ENCODE results near the gene SPOUT1. TPM values are rescaled to one million over a fixed set of nuclear protein-coding genes. Genes with fewer than 3 reads are reported as not detected.
"Not testable (repeated sequence)": the region's sequence is repeated elsewhere in the genome, so short reads cannot be mapped to it uniquely, and the experiment has no call there.

The SPOUT1 gene, protein sequence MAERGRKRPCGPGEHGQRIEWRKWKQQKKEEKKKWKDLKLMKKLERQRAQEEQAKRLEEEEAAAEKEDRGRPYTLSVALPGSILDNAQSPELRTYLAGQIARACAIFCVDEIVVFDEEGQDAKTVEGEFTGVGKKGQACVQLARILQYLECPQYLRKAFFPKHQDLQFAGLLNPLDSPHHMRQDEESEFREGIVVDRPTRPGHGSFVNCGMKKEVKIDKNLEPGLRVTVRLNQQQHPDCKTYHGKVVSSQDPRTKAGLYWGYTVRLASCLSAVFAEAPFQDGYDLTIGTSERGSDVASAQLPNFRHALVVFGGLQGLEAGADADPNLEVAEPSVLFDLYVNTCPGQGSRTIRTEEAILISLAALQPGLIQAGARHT
- 10 to 100 TPM; 18.5 to 20.9 TPM for total RNA-seq
- long read RNA-seq, full-length matches to known transcripts = 21 of 29 reads
- long read RNA-seq, partial matches to known transcripts = 2 of 29 reads
- long read RNA-seq, other reads (novel, unspliced or antisense) = 6 of 29 reads

DNA sequence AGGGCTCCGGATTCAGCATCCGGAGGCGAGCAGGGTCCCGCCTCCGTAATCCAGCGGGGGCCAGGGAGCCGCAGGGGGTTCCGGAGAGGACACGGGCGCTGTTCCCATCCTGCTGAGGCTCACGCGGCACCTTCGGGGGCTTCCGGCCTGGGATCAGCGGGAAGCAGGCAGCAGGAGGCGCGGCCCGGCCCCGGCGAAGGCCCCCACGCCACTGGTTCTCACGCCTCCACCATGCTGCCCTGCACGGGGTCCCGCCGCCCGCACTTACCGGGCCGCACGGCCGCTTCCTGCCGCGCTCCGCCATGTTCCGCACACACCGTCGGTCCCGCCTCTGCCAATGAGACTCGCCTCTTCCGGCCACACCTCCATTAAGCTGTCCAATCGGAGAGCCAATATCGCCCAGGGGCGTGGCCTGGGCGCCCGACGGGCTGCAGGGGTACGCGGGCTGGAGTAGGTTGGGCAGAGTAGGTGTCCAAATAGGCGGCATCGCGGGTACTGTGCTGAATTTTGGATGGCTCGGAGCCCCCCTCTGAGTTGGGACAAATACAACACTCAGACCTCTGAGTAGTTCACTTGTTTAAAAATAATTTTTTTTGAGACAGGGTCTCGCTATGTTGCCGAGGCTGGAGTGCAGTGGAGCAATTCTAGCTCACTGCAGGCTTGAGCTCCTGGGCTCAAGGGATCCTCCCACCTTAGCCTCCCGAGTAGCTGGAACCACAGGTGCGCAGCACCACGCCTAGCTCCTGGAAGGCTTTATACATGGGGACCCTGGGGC lies at the start of gene SPOUT1:
SPOUT1 (minus strand) TSS at position 318 of the 775 bp plus-strand sequence; CDS start at position 304, 14 bp downstream.
- peak; percentile 94 for DNase-seq
- ATAC-seq = peak; percentile 99 to 100
- intact Hi-C loops (cut with DNase I) = no loop called here

DNA sequence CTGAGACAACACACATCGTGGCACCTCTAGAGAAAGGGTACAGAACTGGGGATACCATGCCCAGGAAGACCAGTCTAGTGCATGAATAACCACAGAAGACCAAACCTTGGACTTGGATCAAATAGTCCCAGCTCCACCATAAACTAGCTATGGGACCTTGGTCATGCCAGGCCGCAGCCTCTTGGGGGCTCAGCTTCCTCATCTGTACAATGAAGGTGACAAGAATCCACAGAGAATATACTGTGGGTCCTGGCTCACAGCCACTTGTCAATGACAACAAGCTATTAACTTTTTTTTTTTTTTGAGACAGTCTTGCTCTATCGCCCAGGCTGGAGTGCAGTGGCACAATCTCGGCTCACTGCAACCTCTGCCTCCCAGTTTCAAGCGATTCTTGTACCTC lies 48.3 kb upstream of the SPOUT1 start:
- DNase-seq (no peak), ATAC-seq (no peak)
- intact Hi-C loops (cut with DNase I) = no loop called here

DNA sequence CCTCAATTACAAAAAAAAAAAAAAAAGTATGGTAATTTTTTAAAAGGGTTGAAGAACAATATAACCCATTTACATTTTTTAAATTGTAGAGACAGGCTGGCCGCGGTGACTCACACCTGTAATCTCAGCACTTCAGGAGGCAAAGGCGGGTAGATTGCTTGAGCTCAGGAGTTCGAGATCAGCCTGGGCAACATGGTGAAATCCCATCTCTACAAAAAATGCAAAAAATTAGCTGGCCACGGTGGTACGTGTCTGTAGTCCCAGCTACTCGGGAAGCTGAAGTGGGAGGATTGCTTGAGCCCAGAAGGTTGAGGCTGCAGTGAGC lies 41.3 kb upstream of the SPOUT1 start:
- DNase-seq; ATAC-seq; intact Hi-C loops (cut with DNase I): not testable (repeated sequence)

DNA sequence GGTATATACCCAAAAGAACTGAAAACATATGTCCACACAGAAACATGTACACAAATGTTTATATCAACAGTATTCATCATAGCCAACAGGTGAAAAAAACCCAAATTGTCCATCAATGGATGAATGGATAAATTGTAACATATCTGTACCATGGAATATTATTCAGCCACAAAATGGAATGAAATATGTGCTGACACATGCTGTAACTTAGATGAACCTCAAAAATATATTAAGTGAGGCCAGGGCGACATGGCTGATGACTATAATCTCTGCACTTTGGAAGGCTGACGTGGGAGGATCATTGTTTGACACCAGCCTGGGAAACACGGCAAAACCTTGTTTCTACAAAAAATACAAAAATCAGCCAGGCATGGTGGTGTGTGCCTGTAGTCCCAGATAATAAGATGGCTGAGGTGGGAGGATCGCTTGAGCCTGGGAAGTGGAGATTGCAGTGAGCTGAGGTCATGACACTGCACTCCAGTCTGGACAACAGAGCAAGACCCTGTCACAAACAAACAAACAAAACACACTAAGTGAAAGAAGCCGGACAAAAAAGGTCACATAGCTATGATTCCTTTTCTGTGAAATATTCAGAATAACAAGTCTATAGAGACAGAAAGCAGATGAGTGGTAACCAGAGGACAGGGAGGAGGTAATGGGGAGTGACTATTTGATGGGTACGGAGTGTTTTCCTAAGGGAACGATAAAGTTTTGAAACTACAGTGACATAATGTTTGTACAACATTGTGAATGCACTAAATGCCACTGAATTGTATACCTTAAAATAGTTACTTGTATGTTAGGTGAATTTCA lies 40.7 kb upstream of the SPOUT1 start:
- DNase-seq (no peak), ATAC-seq (no peak)
- intact Hi-C loops (cut with DNase I) = no loop called here

GRCh38 chr9:128863647-128864046 lies 34.1 kb upstream of the SPOUT1 start:
- ATAC-seq (peak; percentile 80 to 87), DNase-seq (peak; percentile 75)
- intact Hi-C loops (cut with DNase I) = loop anchor here (1.0 to 5.0 kb wide), 3 partner anchors 65 to 84 kb away; partner anchors contain the start of genes DOLK (in 1 of the 2) and NUP188 (in 1 of the 2)

- ATAC-seq (no peak), DNase-seq (no peak)
- intact Hi-C loops (cut with DNase I) = loop anchor here in 1 of 2 donors (5.0 kb wide), 1 partner anchor 85 kb away; the partner anchor contains the start of genes DOLK and NUP188
Measured at GRCh38 chr9:128862401-128862851, 32.8 kb upstream of the SPOUT1 start.

GRCh38 chr9:128861501-128861900 lies 31.9 kb upstream of the SPOUT1 start:
- intact Hi-C loops (cut with DNase I) = loop anchor here in 1 of 2 donors (5.0 kb wide), 1 partner anchor 86 kb away; the partner anchor contains the start of genes DOLK and NUP188
- DNase-seq = no peak
- ATAC-seq = no peak

DNA sequence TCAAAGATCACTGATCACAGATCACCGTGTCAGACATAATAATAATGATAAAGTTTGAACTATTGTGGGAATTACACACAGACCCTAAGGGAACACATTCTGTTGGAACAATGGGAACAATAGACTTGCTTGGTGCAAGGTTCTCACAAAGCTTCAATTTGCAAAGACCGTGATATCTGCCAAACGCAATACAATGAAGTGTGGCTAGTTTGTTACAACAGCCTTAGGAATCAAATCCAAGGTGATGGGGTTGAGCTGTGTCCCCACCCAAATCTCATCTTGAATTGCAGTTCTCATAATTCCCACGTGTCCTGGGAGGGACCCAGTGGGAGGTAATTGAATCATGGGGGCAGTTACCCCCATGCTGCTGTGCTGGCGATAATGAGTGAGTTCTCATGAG lies 31.3 kb upstream of the SPOUT1 start:
- ATAC-seq = no peak
- intact Hi-C loops (cut with DNase I) = loop anchor here in 1 of 2 donors (5.0 kb wide), 1 partner anchor 86 kb away; the partner anchor contains the start of genes DOLK and NUP188

DNA sequence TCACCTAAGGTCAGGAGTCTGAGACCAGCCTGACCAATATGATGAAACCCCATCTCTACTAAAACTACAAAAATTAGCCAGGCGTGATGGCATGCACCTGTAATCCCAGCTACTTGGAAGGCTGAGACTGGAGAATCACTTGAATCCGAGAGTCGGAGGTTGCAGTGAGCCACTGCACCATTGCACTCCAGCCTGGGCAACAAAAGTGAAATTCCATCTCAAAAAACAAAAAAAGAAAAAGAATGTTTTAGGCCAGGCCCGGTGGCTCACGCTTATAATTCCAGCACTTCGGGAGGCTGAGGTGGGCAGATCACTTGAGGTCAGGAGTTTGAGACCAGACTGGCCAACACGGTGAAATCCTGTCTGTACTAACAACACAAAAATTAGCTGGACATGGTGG lies 28.9 kb upstream of the SPOUT1 start:
- ATAC-seq; DNase-seq; intact Hi-C loops (cut with DNase I): not testable (repeated sequence)

More for the DNA sequence above, 31.3 kb upstream of the SPOUT1 start:
- DNase-seq = no peak

- not testable (repeated sequence) for DNase-seq, ATAC-seq
- intact Hi-C loops (cut with DNase I) = loop anchor here in 1 of 2 donors (5.0 kb wide), 1 partner anchor 163 kb away; no protein-coding TSS in a partner anchor
Measured at GRCh38 chr9:128854454-128854853, 24.9 kb upstream of the SPOUT1 start.

DNA sequence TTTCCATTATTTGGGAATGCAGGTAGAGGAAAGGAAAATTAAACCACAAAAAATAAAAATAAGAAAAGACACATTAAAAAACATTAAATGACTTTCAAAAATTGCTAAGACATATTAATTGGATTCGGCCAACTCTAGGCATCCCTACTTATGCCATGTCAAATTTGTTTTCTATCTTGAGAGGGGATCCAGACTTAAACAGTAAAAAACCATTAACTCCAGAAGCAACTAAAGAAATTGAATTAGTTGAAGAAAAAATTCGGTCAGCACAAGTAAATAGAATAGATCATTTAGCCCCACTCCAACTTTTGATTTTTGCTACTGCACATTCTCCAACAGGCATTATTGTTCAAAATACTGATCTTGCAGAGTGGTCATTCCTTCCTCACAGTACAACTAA lies 23.1 kb upstream of the SPOUT1 start:
- not testable (repeated sequence) for ATAC-seq, DNase-seq
- intact Hi-C loops (cut with DNase I) = loop anchor here in 1 of 2 donors (5.0 kb wide), 1 partner anchor 165 kb away; no protein-coding TSS in a partner anchor

DNA sequence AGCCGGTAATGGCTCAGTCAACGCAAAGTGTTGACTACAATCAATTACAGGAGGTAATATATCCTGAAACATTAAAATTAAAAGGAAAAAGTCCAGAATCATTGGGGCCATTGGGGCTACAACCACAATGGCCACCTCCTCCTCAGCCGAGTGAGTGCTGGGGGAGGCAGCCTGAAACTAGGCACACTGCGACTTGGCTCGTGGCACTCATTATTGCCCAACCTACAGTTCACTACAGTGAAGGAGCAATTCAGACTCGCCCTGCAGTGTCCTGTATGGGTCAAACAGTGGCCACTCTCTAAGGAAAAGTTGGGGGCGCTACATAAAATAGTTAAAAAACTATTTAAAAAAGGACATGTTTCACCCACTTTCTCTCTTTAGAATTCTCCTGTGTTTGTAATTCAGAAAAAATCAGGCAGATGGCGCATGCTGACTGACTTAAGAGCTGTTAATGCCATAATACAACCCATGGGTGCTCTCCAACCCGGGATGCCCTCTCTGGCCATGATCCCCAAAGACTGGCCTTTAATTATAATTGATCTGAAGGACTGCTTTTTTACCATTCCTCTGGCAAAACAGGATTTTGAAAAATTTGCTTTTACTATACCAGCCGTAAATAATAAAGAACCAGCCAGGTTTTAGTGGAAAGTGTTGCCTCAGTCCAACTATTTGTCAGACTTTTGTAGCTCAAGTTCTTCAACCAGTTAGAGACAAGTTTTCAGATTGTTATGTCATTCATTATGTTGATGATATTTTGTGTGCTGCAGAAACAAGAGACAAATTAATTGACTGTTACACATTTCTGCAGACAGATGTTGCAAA lies 22.4 kb upstream of the SPOUT1 start:
- intact Hi-C loops (cut with DNase I) = loop anchor here in 1 of 2 donors (5.0 kb wide), 1 partner anchor 165 kb away; no protein-coding TSS in a partner anchor
- DNase-seq, ATAC-seq: not testable (repeated sequence)

DNA sequence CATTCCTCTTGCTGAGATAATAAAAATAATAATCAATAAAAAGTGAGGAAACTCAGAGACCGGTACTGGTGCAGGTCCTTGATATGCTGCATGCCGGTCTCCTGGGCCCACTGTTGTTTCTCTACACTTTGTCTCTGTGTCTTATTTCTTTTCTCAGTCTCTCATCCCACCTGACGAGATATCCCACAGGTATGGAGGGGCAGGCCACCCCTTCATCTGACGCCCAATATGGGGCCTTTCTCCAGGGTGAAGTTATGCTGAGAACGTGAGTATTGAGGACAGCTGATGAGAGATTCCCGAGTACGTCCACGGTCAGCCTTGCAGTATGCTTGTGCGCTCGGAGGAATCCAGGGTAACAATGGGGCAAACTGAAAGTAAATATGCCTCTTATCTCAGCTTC lies 21.4 kb upstream of the SPOUT1 start:
- ATAC-seq, DNase-seq: not testable (repeated sequence)
- intact Hi-C loops (cut with DNase I) = loop anchor here in 1 of 2 donors (5.0 kb wide), 1 partner anchor 166 kb away; no protein-coding TSS in a partner anchor

DNA sequence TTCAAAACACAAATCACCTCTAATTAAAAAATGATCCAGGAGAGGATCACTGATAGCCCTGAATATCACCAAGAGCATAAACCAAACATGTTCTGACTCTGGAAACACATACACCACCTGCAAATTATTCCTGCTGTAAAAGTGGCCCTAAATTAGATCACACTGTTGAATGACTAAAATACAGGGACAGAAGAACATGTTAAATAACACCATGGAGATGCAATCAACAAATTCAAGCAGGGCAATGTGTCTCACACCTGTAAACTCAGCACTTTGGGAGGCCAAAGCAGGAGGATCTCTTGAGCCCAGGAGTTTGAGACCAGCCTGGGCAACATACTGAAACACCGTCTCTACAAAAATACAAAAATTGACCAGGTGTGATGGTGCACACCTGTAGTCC lies 18.2 kb upstream of the SPOUT1 start:
- ATAC-seq (no peak), DNase-seq (no peak)
- intact Hi-C loops (cut with DNase I) = no loop called here

DNA sequence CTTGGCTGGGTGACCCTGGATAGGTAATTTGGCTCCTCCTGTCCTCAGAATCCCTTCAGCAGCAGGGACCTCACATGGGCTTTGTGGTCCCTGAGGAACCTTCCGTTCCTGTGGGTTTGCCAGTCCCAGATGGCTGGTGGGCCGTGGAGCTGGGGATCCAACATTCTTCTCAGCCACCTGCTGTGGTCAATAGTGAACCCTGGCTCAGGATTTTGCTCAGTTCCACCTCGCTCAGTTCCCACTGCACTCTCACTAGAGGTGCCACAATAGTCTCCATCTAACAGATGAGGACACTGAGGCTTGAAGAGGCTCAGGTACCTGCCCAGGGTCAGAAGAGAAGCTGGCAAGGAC lies 17.1 kb upstream of the SPOUT1 start:
- intact Hi-C loops (cut with DNase I) = no loop called here
- ATAC-seq (no peak), DNase-seq (no peak)

DNA sequence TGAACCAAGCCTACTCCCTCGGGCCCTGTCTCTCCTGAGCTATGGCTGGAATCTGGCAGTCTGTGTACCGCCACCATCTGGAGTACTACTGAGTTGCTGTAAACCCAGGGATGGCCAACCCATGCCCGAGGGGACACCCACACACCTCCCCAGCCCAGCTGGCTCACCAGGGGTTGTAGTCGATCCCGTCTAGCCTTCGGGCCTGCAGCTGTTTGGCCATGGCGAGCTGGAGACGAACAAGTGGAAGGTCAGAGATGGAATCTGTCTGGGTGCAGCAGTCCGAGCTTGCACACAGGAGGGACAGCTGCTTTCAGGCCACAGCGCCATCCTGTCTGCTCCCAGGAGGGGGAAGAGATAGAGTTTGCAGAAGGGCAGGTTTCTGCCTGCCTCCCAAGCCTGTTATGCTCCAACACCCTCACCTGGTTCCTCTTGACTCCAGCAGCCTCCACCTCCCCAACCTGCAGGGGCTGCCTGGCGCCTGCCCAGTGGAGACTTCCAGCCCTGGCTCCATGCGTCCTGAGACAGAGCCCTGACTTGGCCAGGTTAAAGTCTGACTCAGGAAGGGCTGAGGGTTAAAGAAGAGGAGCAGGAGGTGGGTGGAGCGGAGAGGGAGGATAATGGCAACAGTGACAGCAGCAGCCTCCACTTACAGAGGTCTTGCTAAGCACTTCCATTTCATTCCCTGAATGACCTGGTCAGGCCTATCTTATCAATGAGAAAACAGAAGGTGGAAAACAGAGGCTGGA lies 15.8 kb upstream of the SPOUT1 start:
- no peak for ATAC-seq
- intact Hi-C loops (cut with DNase I) = no loop called here
- DNase-seq = no peak

DNA sequence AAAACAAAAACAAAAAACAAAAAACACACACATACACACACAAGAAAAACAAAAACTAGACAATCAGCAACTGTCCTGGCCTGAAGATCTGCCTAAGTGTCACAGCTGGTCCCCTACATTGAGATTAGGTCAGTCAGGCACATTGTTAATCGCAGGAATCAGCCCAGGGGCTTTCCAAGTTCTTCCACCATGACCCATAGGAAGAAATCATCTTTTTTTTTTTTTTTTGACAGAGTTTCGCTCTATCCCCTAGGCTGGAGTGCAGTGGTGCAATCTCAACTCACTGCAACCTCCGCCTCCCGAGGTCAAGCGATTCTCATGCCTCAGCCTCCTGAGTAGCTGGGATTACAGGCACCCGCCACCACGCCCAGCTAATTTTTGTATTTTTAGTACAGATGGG lies 13.6 kb upstream of the SPOUT1 start:
- DNase-seq; ATAC-seq; intact Hi-C loops (cut with DNase I): not testable (repeated sequence)
